SK-N-SH treated with all-trans-retinoic acid at 6 μM for 48 hours (cell line): ENCODE measurements around the gene GPC6.
A peak's percentile ranks its signal among the peaks of the same experiment; 100 is the strongest.

ENCODE experiments used
- ATAC-seq: fragments of 200-7000 bp; cut with Tn5 transposase; 3 replicates; pipeline ENCODE4 v1.9.1; 2020; ENCODE audit warnings: mild to moderate bottlenecking, moderate library complexity
- ARNTL ChIP-seq: fragments of 450-650 bp; formaldehyde crosslinking; IDR thresholded peaks from 2 replicates; pipeline ENCODE4 v1.5.0; 2020; ENCODE audit warnings: low read depth, mild to moderate bottlenecking, moderate library complexity, borderline replicate concordance
- CREB5 ChIP-seq: fragments of 250-450 bp; sonication (Bioruptor Pico); IDR thresholded peaks from 2 replicates; pipeline ENCODE4 v1.5.1; 2020; ENCODE audit warnings: low read depth, mild to moderate bottlenecking, moderate library complexity
- CSDC2 ChIP-seq: fragments of 250-450 bp; sonication (Bioruptor Pico); IDR thresholded peaks from 2 replicates; pipeline ENCODE4 v1.5.0; 2020; ENCODE audit warnings: mild to moderate bottlenecking, moderate library complexity
- CSRNP3 ChIP-seq: fragments of 250-450 bp; sonication (Bioruptor Pico); IDR thresholded peaks from 2 replicates; pipeline ENCODE4 v1.5.1; 2021; ENCODE audit warnings: mild to moderate bottlenecking, moderate library complexity
- GLIS3 ChIP-seq: fragments of 250-450 bp; sonication (Bioruptor Pico); IDR thresholded peaks from 2 replicates; pipeline ENCODE4 v1.5.0; 2020; ENCODE audit warnings: mild to moderate bottlenecking, moderate library complexity
- ISL1 ChIP-seq: fragments of 250-450 bp; sonication (Bioruptor Pico); IDR thresholded peaks from 2 replicates; pipeline ENCODE4 v2.1.2; 2022; ENCODE audit warnings: mild to moderate bottlenecking, moderate library complexity
- OSR1 ChIP-seq: fragments of 250-450 bp; sonication (Bioruptor Pico); IDR thresholded peaks from 2 replicates; pipeline ENCODE4 v1.8.0; 2022; ENCODE audit warnings: moderate library complexity, mild to moderate bottlenecking, inconsistent platforms
- PPARA ChIP-seq: fragments of 250-450 bp; sonication (Bioruptor Pico); IDR thresholded peaks from 2 replicates; pipeline ENCODE4 v1.5.0; 2020; ENCODE audit warnings: mild to moderate bottlenecking, borderline replicate concordance
- RARB ChIP-seq: fragments of 250-450 bp; sonication (Bioruptor Pico); IDR thresholded peaks from 2 replicates; pipeline ENCODE4 v1.8.0; 2021; ENCODE audit warnings: mild to moderate bottlenecking, moderate library complexity
- SNAI2 ChIP-seq: fragments of 250-450 bp; sonication (Bioruptor Pico); IDR thresholded peaks from 2 replicates; pipeline ENCODE4 v1.5.0; 2020; ENCODE audit warnings: mild to moderate bottlenecking, moderate library complexity
- TCF4 ChIP-seq: fragments of 250-450 bp; sonication (Bioruptor Pico); IDR thresholded peaks from 2 replicates; pipeline ENCODE4 v1.8.0; 2021; ENCODE audit warnings: mild to moderate bottlenecking, moderate library complexity, borderline replicate concordance
- TSHZ2 ChIP-seq: fragments of 250-450 bp; sonication (Bioruptor Pico); IDR thresholded peaks from 2 replicates; pipeline ENCODE4 v1.5.0; 2020; ENCODE audit warnings: mild to moderate bottlenecking, moderate library complexity
- ZC3H10 ChIP-seq: fragments of 250-450 bp; sonication (Bioruptor Pico); IDR thresholded peaks from 2 replicates; pipeline ENCODE4 v1.5.1; 2021; ENCODE audit warnings: mild to moderate bottlenecking, moderate library complexity
- ZFP3 ChIP-seq: fragments of 250-450 bp; sonication (Bioruptor Pico); IDR thresholded peaks from 2 replicates; pipeline ENCODE4 v1.5.0; 2020; ENCODE audit warnings: mild to moderate bottlenecking, moderate library complexity
- ZFP30 ChIP-seq: fragments of 450-650 bp; formaldehyde crosslinking; IDR thresholded peaks from 2 replicates; pipeline ENCODE4 v1.5.0; 2022; ENCODE audit warnings: mild to moderate bottlenecking, moderate library complexity
- ZNF565 ChIP-seq: fragments of 450-650 bp; formaldehyde crosslinking; conservative IDR thresholded peaks from 2 replicates; pipeline ENCODE4 v1.5.0; 2020; ENCODE audit warnings: low read depth, mild to moderate bottlenecking, moderate library complexity
- ZNF70 ChIP-seq: fragments of 450-650 bp; formaldehyde crosslinking; IDR thresholded peaks from 2 replicates; pipeline ENCODE4 v1.5.0; 2020; ENCODE audit warnings: mild to moderate bottlenecking, moderate library complexity
- ZNF8 ChIP-seq: fragments of 450-650 bp; formaldehyde crosslinking; IDR thresholded peaks from 2 replicates; pipeline ENCODE4 v1.5.0; 2020; ENCODE audit warnings: mild to moderate bottlenecking, moderate library complexity
- TF ChIP-seq, protein P1 (sequence below): fragments of 250-450 bp; sonication (Bioruptor Pico); IDR thresholded peaks from 2 replicates; pipeline ENCODE4 v1.8.0; 2020; ENCODE audit warnings: mild to moderate bottlenecking, moderate library complexity, borderline replicate concordance
- TF ChIP-seq, protein P2 (sequence below): fragments of 250-450 bp; sonication (Bioruptor Pico); IDR thresholded peaks from 2 replicates; pipeline ENCODE4 v1.8.0; 2021; ENCODE audit warnings: low read depth, mild to moderate bottlenecking, moderate library complexity, borderline replicate concordance

The GPC6 gene

GRCh38 chr13:94415500-94416237, 1189.1 kb downstream of the GPC6 start:
- no peak for ATAC-seq
- peak; percentile 72 for TF ChIP-seq ISL1 (CRISPR knock-in tag)
- no peak for TF ChIP-seq SNAI2

DNA sequence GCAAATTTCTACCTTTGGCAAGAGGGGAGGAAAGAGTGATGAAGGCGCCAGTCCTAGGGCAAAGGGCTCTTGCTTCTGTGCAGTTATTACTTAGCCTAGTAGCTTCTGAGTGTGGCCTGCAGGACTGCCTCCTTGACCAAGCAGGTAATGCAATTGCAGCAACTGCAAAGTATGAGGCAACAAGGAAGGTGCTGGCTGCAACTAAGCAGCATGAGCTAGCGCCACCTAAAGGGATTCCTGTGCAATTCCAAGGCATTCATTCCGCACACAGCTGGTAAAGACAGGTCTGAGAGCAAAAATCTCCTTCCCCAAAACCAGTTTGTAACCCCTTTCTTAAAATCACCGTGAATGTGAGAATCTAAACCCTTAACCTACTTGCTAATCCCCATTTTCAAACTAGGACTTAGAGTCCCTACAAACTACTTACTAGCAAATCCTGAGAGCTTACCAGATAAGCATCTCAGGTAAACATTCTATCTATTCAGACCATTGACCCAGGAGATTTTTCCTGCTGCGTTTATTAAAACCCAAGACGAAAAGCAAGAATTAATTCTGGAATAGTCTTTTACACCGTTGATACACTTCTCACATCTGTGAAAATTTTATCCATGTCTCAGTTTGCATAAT, 1190.0 kb downstream of the GPC6 start:
- TF ChIP-seq SNAI2, result no peak
- no peak for TF ChIP-seq CREB5 (CRISPR knock-in tag)
- TF ChIP-seq, protein P1, sequence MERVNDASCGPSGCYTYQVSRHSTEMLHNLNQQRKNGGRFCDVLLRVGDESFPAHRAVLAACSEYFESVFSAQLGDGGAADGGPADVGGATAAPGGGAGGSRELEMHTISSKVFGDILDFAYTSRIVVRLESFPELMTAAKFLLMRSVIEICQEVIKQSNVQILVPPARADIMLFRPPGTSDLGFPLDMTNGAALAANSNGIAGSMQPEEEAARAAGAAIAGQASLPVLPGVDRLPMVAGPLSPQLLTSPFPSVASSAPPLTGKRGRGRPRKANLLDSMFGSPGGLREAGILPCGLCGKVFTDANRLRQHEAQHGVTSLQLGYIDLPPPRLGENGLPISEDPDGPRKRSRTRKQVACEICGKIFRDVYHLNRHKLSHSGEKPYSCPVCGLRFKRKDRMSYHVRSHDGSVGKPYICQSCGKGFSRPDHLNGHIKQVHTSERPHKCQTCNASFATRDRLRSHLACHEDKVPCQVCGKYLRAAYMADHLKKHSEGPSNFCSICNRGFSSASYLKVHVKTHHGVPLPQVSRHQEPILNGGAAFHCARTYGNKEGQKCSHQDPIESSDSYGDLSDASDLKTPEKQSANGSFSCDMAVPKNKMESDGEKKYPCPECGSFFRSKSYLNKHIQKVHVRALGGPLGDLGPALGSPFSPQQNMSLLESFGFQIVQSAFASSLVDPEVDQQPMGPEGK (CRISPR knock-in tag), result no peak
- no peak for TF ChIP-seq ZNF565
- no peak for TF ChIP-seq ZFP30
- TF ChIP-seq RARB (CRISPR knock-in tag), result no peak
- TF ChIP-seq OSR1 (CRISPR knock-in tag), result no peak
- TF ChIP-seq ZC3H10 (CRISPR knock-in tag), result no peak
- no peak for TF ChIP-seq CSDC2 (CRISPR knock-in tag)
- TF ChIP-seq TCF4, result no peak
- no peak for TF ChIP-seq CSRNP3 (CRISPR knock-in tag)
- no peak for TF ChIP-seq ISL1 (CRISPR knock-in tag)
- no peak for TF ChIP-seq ZNF8 (CRISPR knock-in tag)
- TF ChIP-seq ARNTL, result no peak
- TF ChIP-seq ZNF70 (CRISPR knock-in tag), result no peak
- TF ChIP-seq, protein P2, sequence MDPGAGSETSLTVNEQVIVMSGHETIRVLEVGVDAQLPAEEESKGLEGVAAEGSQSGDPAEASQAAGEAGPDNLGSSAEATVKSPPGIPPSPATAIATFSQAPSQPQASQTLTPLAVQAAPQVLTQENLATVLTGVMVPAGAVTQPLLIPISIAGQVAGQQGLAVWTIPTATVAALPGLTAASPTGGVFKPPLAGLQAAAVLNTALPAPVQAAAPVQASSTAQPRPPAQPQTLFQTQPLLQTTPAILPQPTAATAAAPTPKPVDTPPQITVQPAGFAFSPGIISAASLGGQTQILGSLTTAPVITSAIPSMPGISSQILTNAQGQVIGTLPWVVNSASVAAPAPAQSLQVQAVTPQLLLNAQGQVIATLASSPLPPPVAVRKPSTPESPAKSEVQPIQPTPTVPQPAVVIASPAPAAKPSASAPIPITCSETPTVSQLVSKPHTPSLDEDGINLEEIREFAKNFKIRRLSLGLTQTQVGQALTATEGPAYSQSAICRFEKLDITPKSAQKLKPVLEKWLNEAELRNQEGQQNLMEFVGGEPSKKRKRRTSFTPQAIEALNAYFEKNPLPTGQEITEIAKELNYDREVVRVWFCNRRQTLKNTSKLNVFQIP (CRISPR knock-in tag), result no peak
- no peak for TF ChIP-seq ZFP3 (CRISPR knock-in tag)
- no peak for TF ChIP-seq TSHZ2 (CRISPR knock-in tag)
- no peak for TF ChIP-seq PPARA
- ATAC-seq, result peak; percentile 89

GRCh38 chr13:94417294-94417693, 1190.7 kb downstream of the GPC6 start:
- no peak for ATAC-seq
- TF ChIP-seq GLIS3 (CRISPR knock-in tag) (no peak), ZNF8 (CRISPR knock-in tag) (no peak), CSDC2 (CRISPR knock-in tag) (no peak), ZNF565 (no peak), TSHZ2 (CRISPR knock-in tag) (no peak), SNAI2 (no peak), ZFP3 (CRISPR knock-in tag) (no peak), ZC3H10 (CRISPR knock-in tag) (no peak), ZFP30 (no peak), ZNF70 (CRISPR knock-in tag) (no peak), ARNTL (no peak)
- TF ChIP-seq, protein P1 (CRISPR knock-in tag), result no peak
- TF ChIP-seq, protein P2 (CRISPR knock-in tag), result no peak
